K562 (cell line): ENCODE measurements around the gene UBE2U. TPM values are rescaled to one million over a fixed set of nuclear protein-coding genes. Genes with fewer than 3 reads are reported as not detected.

ENCODE experiments used
- MITF ChIP-seq: IDR thresholded peaks from 2 replicates; pipeline ENCODE4 v1.6.1; 2014; ENCODE audit warnings: antibody characterized with exemption
- NELFE ChIP-seq: IDR thresholded peaks from 2 replicates; pipeline ENCODE4 v1.6.1; 2011; ENCODE audit warnings: mild to moderate bottlenecking; ENCODE audit not compliant: insufficient read depth, insufficient read length
- PML ChIP-seq: IDR thresholded peaks from 2 replicates; pipeline ENCODE4 v1.6.1; 2012; ENCODE audit warnings: low read length, inconsistent platforms
- RAD21 ChIP-seq, 2 experiments: fragments of 250-450 bp in 1 of 2; fragments of 450-650 bp in 1 of 2; sonication (Bioruptor Pico) in 1 of 2; formaldehyde crosslinking in 1 of 2; IDR thresholded peaks in 1 of 2; conservative IDR thresholded peaks in 1 of 2; 2 replicates each; pipeline versions ENCODE4 v1.4.0 to v1.8.0; 2020 to 2022; ENCODE audit warnings: mild to moderate bottlenecking in 2 of 2, moderate library complexity in 1 of 2
- ZKSCAN8 ChIP-seq: fragments of 200-800 bp; sonication (Bioruptor generic); IDR thresholded peaks from 2 replicates; pipeline ENCODE4 v1.6.1; 2016; ENCODE audit warnings: missing genetic modification characterization, missing compliant biosample characterization
- ZNF398 ChIP-seq: fragments of 250-450 bp; sonication (Bioruptor Pico); IDR thresholded peaks from 2 replicates; pipeline ENCODE4 v1.8.0; 2021; ENCODE audit warnings: moderate library complexity, mild to moderate bottlenecking, inconsistent platforms
- polyA plus RNA-seq, 8 experiments: library from polyadenylated mRNA; depleted of rRNA in 4 of 8; stranded (reverse) in 5 of 8; unstranded in 3 of 8; fragments of >200 nt; fragmentation: Nextera tagmentation in 2 of 8; fragmentation: Illumina TruSeq in 1 of 8; extraction: Ambion mirVana in 2 of 8; extraction: Trizol in 1 of 8; gene quantifications; 2 replicates each; pipeline versions ENCODE4 v1.2.1 to v1.2.3, GENCODE V29; 2011 to 2014; ENCODE audit warnings: inconsistent platforms in 1 of 8, missing spikeins in 1 of 8
- total RNA-seq, 7 experiments: library from RNA; depleted of rRNA in 6 of 7; stranded (reverse); fragments of >200 nt in 6 of 7; fragmentation: Illumina TruSeq in 2 of 7; extraction: Trizol in 2 of 7; gene quantifications; 2 replicates each; pipeline versions ENCODE4 v1.2.1 to v1.2.3, GENCODE V29; 2011 to 2021; ENCODE audit warnings: low replicate concordance in 1 of 7
- TF ChIP-seq, protein P1 (sequence below): fragments of 250-450 bp; sonication (Bioruptor Pico); IDR thresholded peaks from 2 replicates; pipeline ENCODE4 v1.5.0; 2021

The UBE2U gene
- total and polyA plus RNA-seq, 9 of the 15 experiments (the other 6 are each of a cell fraction or from before 2014, with no cell fraction given): not detected

DNA sequence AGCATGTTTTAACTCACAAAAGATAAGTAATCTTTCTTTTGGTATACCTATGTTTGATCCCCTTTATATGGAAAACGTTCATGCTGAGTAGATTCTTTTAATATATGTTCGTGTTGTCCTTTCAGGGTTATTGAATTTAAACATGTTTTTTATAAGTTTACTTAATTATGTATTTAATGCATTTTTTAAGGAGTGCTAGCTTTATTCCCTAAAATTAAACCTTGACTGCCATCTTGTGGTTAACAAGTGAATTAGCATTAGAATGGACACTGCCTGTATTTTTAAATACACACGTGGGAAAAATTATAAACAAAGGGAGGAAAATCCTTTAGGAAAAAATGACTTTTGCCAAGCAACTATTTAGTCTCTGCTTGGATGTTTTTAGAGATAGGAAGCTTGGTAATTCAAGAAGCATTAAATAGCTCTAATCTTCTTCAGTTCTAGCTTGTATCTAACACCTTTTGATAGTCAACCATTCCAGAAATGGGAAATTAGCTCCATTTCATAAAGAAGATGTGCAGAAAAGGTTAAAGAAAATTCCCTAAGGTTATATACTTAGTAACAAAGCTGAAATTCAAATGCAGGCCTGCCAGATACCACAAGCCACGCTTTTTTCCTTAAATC is 43.0 kb downstream of the UBE2U start (continued):
- TF ChIP-seq MITF: no peak
- TF ChIP-seq, protein P1, sequence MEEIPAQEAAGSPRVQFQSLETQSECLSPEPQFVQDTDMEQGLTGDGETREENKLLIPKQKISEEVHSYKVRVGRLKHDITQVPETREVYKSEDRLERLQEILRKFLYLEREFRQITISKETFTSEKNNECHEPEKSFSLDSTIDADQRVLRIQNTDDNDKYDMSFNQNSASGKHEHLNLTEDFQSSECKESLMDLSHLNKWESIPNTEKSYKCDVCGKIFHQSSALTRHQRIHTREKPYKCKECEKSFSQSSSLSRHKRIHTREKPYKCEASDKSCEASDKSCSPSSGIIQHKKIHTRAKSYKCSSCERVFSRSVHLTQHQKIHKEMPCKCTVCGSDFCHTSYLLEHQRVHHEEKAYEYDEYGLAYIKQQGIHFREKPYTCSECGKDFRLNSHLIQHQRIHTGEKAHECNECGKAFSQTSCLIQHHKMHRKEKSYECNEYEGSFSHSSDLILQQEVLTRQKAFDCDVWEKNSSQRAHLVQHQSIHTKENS: no peak
- TF ChIP-seq ZKSCAN8 (CRISPR knock-in tag): no peak
- TF ChIP-seq RAD21 (CRISPR knock-in tag; conservative IDR thresholded peaks at IDR 0.05 in 1 of 2, IDR thresholded peaks at IDR 0.05 in 1 of 2): peak; percentile 81 to 86
- no peak for TF ChIP-seq PML
- TF ChIP-seq ZNF398 (CRISPR knock-in tag): no peak
- TF ChIP-seq NELFE: no peak
- TF ChIP-seq, all 486 proteins: peak for 5
